ENCODE results near the gene ALDH1L1. TPM values are rescaled to one million over a fixed set of nuclear protein-coding genes. Genes with fewer than 3 reads are reported as not detected.

The ALDH1L1 gene
- total RNA-seq, 1 experiment from 2014 or later: not detected

GRCh38 chr3:126152901-126153694, 27.3 kb downstream of the ALDH1L1 start:
- Histone ChIP-seq H3K27ac (ENCODE audit: low read length) (no peak overlapping the region), H3K9me3 (ENCODE audit: low read length) (no peaks in the 10 kb centered on the region), H3F3A (ENCODE audit: low read length, unreplicated experiment) (no peaks in the 10 kb centered on the region), H3K27me3 (ENCODE audit: low read length) (no peaks in the 10 kb centered on the region), H3K9ac (ENCODE audit: low read length) (no peak overlapping the region), H3K9me2 (replicated peaks; ENCODE audit: low read length) (no peaks in the 10 kb centered on the region), H3K4me1 (ENCODE audit: insufficient read depth, low read length) (no peaks in the 10 kb centered on the region), H3K4me2 (ENCODE audit: low read length) (no peak overlapping the region), H2AFZ (ENCODE audit: low read length) (no peak overlapping the region), H3K36me3 (ENCODE audit: low read depth, low read length) (no peaks in the 10 kb centered on the region), H3K79me2 (ENCODE audit: low read length) (no peaks in the 10 kb centered on the region), H3K4me3 (ENCODE audit: low read length) (no peak overlapping the region), H4K20me1 (ENCODE audit: low read length) (no peaks in the 10 kb centered on the region)
- intact Hi-C loops (cut with micrococcal nuclease): no loop called here
- no peak for DNase-seq
- no TSS peak for BruUV-seq (replicated peaks)
- POLR2A ChIA-PET (ENCODE audit: unreplicated experiment): no interaction called here
- ATAC-seq: no peak
- CTCF ChIA-PET: no interaction called here
- TF ChIP-seq EZH2phosphoT487 (IDR thresholded peaks at IDR 0.05; ENCODE audit: borderline replicate concordance, low read length): no peak
- no peak for TF ChIP-seq EZH2 (IDR thresholded peaks at IDR 0.05; ENCODE audit: low read length, unreplicated experiment)
- no peak for TF ChIP-seq CTCF (conservative IDR thresholded peaks at IDR 0.05; ENCODE audit: low read depth, low read length)

DNA sequence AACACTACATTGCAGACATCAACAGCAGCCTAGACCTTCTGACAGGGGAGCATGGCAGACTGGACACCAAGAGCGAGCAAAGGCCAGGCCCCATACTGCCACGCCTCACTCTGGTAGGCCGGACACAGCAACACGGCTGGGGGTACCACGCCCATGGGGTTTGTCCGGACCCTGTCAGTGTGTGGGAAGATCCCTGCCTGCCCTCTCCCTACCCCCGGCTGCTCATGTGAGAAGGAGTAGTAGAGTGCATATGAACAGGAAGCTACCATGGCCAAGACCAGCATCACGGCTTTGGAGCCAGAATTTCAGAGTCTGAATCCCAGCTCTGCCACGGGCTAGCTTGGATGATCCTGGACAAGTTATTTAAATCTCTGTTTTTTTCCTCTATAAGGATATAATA, 27.9 kb downstream of the ALDH1L1 start:
- no peak for TF ChIP-seq EZH2phosphoT487 (IDR thresholded peaks at IDR 0.05; ENCODE audit: borderline replicate concordance, low read length)
- no peak for TF ChIP-seq CTCF (conservative IDR thresholded peaks at IDR 0.05; ENCODE audit: low read depth, low read length)
- no peak for TF ChIP-seq EZH2 (IDR thresholded peaks at IDR 0.05; ENCODE audit: low read length, unreplicated experiment)
- no peak overlapping the region for H3K27ac ChIP-seq (ENCODE audit: low read length)
- no peak for ATAC-seq
- no peaks in the 10 kb centered on the region for H3K79me2 ChIP-seq (ENCODE audit: low read length)
- no TSS peak for BruUV-seq (replicated peaks)
- no peak overlapping the region for H3K4me3 ChIP-seq (ENCODE audit: low read length)
- no peaks in the 10 kb centered on the region for H4K20me1 ChIP-seq (ENCODE audit: low read length)
- no peak overlapping the region for H3K4me2 ChIP-seq (ENCODE audit: low read length)
- no peaks in the 10 kb centered on the region for H3K4me1 ChIP-seq (ENCODE audit: insufficient read depth, low read length)
- DNase-seq: no peak
- ChIA-PET CTCF (no interaction called here), POLR2A (ENCODE audit: unreplicated experiment) (no interaction called here)
- intact Hi-C loops (cut with micrococcal nuclease): no loop called here
- H3F3A ChIP-seq (ENCODE audit: low read length, unreplicated experiment): no peaks in the 10 kb centered on the region
- no peak overlapping the region for H2AFZ ChIP-seq (ENCODE audit: low read length)
- no peaks in the 10 kb centered on the region for H3K27me3 ChIP-seq (ENCODE audit: low read length)
- no peaks in the 10 kb centered on the region for H3K9me2 ChIP-seq (replicated peaks; ENCODE audit: low read length)
- H3K9me3 ChIP-seq (ENCODE audit: low read length): no peaks in the 10 kb centered on the region
- H3K36me3 ChIP-seq (ENCODE audit: low read depth, low read length): no peaks in the 10 kb centered on the region
- no peak overlapping the region for H3K9ac ChIP-seq (ENCODE audit: low read length)

GRCh38 chr3:126151562-126152302, 28.7 kb downstream of the ALDH1L1 start:
- no peak for ATAC-seq
- CTCF ChIA-PET: no interaction called here
- H3K4me2 ChIP-seq (ENCODE audit: low read length): no peak overlapping the region

More at GRCh38 chr3:126151562-126152302, 28.7 kb downstream of the ALDH1L1 start:
- no peak for TF ChIP-seq CTCF (conservative IDR thresholded peaks at IDR 0.05; ENCODE audit: low read depth, low read length)
- TF ChIP-seq EZH2 (IDR thresholded peaks at IDR 0.05; ENCODE audit: low read length, unreplicated experiment): no peak
- TF ChIP-seq EZH2phosphoT487 (IDR thresholded peaks at IDR 0.05; ENCODE audit: borderline replicate concordance, low read length): no peak
- H3K36me3 ChIP-seq (ENCODE audit: low read depth, low read length): no peaks in the 10 kb centered on the region
- no peak overlapping the region for H2AFZ ChIP-seq (ENCODE audit: low read length)
- BruUV-seq (replicated peaks): no TSS peak
- no peak for DNase-seq
- H3K79me2 ChIP-seq (ENCODE audit: low read length): no peaks in the 10 kb centered on the region
- no peaks in the 10 kb centered on the region for H3F3A ChIP-seq (ENCODE audit: low read length, unreplicated experiment)
- POLR2A ChIA-PET (ENCODE audit: unreplicated experiment): interaction anchor here (0.6 kb wide), 1 partner anchor 1111 kb away, joined by 5 read pairs; no protein-coding TSS in a partner anchor
- no peaks in the 10 kb centered on the region for H3K9me3 ChIP-seq (ENCODE audit: low read length)
- H4K20me1 ChIP-seq (ENCODE audit: low read length): no peaks in the 10 kb centered on the region
- no peak overlapping the region for H3K9ac ChIP-seq (ENCODE audit: low read length)
- H3K27ac ChIP-seq (ENCODE audit: low read length): no peak overlapping the region
- H3K4me1 ChIP-seq (ENCODE audit: insufficient read depth, low read length): no peaks in the 10 kb centered on the region
- intact Hi-C loops (cut with micrococcal nuclease): no loop called here
- H3K9me2 ChIP-seq (replicated peaks; ENCODE audit: low read length): no peaks in the 10 kb centered on the region
- H3K27me3 ChIP-seq (ENCODE audit: low read length): no peaks in the 10 kb centered on the region
- no peak overlapping the region for H3K4me3 ChIP-seq (ENCODE audit: low read length)

All from PC-3 (cell line).